HuH-7 (cell line): ENCODE data around the gene PRKG2.
A peak's percentile ranks its signal among the peaks of the same experiment; 100 is the strongest.

Source experiments
- DNase-seq: peaks from one replicate; pipeline ENCODE4 v3.0.0; 2011; ENCODE audit warnings: low spot score

PRKG2 gene

DNA sequence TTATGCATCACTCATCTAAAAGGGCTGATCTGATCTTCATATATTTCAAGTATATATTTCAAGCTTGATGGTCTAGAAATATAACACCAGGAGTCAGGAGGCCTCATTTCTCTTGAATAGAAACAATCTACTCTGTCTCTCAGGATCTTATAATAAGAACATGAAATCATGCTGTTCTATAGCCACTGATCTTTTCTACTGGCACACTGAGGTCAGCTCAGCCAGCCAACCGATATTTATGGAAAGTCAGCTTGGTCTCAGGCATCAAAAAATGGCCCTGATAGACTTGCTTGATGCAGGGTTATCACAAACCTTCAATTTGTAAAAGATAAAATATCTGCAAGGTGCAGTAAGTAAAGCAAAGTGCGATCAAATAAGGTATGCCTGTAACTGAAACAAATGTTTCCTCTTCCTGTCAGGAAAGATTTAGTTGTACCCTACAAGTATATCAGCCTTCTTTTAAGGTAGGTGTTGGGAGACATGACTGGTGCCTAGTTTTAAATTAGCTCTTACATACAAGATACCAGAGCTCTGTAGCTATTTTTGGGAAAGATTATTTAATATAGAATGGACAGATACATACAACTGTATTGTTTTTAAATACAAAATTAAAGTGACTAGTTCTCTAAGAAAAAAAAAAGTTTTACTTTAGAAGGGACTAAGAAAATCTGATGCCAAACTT, 121.2 kb downstream of the PRKG2 start:
- no peak for DNase-seq

DNA sequence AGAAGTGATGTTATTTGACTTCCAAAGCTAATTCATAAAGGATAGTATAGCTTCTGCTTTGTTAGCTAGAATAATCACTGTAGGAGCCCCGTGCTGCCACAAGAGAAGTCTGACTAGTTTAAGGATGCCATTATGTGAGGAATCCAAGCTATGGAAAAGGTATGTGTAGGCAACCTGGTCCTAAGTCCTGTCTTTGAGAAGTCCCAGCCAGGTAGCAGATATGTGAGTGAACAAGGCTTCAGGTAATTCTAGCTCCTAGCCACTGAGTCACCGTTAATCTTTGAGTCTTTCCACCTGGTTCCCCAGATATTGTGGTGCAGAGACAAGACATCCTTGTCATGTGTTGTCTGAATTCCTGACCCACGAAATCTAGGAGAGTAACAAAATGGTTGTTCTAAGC, 129.0 kb downstream of the PRKG2 start:
- DNase-seq, result no peak

DNA sequence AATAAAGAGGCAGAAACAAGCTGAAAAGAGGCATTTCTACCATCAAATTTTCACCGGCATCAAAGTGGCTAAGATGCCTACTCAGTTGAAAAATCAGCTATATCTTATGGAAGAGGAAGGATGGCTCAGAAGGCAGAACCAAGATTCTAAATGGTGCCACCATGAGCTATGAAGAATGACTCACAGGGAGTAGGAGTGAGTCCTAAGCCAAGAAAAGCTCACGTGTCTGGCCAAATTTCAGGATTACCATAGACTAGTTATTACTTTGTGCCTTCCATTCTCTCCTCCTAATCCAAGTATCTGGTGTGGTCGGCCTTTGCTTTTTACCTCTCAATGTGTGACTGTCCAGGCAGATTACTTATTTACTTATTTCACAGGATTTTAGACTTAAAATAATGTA, 129.7 kb downstream of the PRKG2 start:
- DNase-seq, result no peak

DNA sequence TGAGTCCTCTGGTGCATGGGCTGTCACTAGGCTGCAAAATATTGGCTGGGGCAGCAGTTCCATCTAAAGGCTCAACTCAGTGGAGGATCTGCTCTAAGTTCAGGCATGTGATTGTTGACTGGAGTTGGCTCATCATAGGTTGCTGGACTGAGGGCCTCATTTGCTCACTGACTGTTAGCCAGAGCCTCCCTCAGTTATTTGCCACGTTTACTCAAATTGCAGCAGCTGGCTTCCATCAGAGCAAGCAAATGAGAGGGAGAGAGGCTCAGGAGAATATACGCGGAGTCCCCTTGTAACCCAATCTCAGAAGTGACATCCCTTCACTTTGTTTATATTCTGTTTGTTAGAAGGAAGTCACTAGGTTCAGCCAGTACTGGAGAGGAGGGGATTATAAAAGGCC, 130.4 kb downstream of the PRKG2 start:
- DNase-seq, result no peak

DNA sequence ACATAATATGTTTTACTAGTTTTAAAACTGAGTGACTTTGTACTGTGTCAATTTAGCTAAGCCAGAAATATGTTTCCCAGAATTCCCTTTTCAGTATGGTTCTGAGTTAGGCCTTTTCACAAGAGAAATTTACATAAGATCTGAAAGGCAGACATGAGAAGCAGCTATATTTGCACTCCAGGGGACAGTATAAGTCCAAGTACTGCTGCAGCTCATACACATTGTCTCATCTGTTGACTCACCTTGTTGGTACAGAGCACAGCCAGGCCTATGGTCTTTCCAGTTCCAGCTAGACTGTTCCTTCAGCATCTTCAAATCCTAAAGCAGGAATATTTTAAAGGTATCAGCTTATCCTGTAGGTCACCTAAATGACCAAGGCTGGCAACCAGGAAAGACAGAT, 131.0 kb downstream of the PRKG2 start:
- no peak for DNase-seq

DNA sequence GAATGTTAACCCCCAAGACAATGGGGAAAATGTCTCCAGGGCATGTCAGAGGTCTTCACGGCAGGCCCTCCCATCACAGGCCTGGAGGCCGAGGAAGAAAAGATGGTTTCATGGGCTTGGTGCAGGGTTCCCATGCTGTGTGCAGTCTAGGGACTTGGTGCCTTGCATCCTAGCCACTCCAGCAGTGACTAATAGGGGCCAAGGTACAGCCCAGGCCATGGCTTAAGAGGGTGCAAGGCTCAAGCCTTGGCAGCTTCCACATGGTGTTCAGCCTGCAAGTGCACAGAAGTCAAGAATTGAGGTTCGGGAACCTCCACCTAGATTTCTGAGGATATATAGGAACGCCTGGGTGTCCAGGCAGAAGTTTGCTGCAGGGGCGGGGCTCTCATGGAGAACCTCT, 133.9 kb downstream of the PRKG2 start:
- no peak for DNase-seq

DNA sequence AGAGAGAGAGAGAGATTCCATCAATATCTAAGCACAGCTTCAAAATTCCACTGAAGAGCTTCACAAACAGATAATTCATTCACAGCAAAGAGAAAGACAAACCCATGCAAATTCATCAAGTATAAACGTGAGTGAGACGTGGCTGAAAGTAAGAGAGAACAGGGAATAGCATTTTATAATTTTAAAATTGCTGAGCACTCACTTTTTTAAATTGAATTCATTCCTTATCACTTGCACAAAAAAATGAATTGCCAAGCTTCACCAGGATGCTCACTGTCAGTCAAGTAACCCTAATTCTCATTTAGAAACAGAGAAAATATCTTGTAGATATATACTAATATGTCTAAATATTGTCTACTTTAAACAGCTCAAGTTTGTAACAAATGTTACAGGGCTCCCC, 144.0 kb downstream of the PRKG2 start:
- DNase-seq, result no peak

DNA sequence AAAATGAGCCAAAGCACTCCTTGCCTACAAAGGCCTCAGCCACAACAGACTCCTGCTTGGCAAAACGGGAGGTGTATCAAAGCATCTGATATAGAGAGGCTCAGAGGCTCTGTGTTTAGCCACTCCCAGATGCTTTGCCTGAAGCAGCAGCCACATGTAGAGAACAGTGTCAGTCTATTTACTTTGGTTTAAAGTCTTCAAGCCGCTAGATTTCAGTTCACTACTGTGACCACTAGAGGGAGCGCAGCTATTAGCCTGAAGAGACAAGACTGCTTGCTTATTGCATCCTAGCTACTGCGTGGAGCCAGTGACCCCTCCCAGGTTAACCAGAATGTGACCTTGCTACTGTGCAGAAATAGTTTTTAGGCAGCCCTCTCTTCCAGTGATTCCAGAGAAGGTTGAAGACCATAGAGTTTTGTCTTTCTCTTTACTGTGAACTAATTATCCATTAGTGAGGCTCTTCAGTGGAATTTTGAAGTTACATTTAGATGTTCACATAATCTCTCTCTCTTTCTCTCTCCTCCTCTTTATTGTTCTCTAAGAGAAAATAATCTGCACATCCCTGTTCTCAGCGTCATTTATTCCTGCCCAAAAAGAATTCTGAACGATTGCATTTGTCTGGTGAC, 145.2 kb downstream of the PRKG2 start:
- DNase-seq, result peak; percentile 10

DNA sequence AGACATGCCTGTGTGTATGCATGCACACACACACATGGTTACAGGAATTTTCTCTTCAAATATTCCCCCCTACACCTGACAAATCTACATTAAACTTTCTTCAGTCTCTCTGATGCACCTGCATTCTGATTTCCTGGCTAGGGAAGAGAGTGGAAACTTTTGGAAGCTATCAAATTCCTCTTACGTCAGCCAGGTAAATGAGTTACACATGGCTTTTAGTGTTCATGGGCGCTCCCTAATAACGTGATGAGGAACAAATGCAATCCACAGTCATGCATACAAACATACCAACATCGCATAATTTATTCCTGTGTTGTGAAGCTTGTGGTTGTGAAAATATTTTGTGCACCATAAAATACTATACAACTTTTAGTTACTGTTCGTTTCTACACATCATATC, 149.6 kb downstream of the PRKG2 start:
- DNase-seq, result no peak

DNA sequence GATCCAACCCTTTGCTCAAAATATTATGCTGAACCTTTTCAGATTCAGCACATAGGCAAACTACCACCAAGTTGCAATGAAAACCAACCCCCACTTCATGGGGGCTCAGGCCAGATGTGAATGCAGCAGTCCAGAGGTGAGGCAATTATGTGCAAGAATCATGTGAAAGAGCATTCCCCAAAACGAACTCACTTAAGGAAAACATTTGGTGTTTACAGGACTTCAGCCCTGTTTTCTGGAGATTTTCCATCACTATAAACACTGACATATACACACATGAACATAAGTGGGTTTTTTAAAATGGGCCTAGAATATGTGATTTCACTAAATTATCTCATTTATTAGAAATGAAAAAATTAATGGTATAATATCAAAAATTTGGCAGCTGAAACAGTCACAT, 153.0 kb downstream of the PRKG2 start:
- DNase-seq, result no peak

DNA sequence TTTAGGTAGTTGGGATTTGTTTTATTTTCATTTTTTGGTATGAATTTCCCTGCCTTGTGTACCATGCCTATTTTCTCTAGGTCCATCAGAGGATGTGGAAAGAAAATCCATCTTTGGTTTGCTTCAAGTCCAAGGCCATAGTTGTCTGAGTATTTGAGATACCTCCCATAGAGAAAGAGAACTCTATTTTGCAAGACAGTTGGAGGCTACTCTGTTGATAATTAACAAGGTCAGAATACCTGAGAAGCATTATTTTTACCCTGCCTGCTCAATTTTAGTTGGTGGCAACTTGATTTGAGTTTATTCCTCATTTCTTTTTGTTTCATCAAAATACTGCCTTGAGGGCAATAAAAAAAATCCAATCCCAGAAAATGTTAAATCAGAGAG, 153.7 kb downstream of the PRKG2 start:
- DNase-seq, result no peak

DNA sequence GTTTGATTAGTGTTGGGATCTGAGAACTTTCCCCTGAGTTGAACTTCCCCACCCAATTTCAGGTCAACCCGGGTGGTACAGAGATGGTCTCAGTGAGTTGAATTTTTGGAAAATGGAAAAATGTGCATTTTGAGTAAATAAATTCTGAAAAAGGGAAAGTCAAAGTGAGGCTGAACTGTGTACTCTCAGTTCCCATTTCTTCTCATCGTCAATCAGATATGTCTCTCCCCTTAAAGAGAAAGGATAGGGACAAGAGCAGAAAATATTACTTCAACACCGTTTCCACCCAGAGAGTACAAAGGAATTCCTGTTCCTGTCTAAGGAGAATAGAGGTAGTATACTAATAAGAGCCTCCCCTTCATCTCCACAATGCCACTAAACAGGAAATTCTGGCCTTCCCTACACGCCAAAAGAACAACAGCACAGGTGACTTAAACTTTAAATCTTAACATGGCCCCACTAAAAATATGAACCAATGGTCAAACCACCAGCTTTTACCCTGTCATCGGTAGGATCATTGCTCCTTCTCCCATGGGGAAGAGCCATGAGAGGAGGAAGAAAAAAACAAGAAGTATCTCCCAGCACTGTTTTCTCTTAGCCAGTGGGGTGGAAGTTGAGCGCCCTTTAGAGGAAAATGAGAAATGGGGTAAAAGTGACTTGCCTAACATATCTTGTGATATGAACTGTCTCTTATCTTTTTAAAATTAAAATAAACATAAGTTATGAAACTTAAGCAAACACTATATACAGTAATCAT, 154.3 kb downstream of the PRKG2 start:
- DNase-seq, result no peak

DNA sequence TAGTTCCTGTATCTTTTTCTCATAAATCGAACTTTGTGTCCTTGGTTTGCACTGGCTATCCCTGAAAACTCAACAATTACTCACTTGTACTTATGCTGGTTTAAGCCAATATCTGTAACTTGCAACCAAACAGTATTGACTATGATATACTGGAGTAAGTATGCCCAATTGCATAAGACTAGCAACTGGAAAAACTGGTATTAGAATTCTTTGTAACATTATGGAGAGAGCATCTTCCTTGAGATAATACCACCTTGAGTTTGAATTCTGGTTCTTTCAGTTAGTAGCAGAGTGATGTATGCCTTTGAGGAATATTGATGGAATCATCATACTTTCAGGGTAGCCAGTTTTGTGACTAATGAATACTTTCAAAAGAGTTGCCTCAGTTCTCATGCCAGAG, 156.4 kb downstream of the PRKG2 start:
- DNase-seq, result no peak

DNA sequence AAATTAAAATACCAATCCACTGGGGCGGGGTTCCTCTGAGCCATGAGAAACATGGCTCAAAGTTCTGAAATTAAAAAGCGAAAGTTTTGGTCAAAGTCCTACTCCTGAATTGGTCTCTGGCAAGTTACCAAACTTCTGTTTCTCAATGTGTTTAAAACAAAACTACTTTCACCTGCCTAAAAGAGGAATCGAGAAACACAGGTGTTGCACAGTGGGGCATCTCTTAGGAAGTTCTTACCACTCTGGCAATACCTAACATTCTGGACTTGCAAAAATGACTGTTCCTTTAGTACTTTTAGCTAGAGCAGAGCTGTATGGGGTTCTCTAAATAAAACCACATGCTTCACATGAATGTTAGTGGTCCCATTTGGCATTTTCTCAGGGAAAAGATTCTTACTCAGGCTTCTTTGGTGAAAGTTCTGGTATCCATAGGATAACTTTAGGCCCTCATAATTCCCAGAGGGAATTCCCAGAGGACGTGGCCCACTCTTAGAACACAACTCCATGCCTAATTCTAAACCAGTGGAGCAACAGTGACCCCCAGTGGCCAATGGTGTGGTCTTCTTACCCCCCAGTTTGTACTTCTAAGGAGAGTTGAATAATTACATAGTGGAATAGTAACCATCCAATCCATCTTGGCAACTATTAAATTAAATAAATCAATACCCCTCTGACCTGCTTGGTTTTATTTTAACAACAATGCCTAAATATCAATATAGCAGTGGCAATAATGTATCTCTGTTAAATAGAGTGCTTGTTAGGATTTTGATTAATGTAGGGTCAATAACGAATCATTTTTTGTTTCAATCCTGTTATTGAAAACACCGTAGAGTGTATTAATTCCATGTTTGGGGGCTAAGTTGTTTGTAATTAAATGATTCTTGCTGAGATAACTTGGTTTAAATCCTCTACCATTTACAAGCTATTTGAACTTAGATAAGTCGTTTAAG, 162.6 kb downstream of the PRKG2 start:
- no peak for DNase-seq

DNA sequence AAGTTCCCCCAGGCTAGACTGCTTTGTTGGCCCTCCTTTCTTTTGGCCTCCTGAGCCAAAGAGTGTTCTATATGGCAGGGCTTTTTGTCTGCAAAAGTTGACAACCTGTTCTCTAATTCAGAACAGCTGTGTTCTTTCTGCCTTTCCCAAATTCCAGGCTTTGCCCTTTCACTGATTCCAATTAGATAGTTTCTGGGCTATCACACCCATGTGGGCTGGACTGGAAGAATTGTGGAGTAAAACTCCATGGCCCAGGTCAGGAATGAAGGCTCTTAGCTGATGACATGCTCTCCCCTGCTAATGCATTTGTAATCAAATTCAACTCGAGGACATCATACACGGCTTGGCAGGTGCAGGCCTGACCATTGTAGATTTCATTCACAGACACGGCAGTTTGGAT, 165.1 kb downstream of the PRKG2 start:
- DNase-seq, result no peak

DNA sequence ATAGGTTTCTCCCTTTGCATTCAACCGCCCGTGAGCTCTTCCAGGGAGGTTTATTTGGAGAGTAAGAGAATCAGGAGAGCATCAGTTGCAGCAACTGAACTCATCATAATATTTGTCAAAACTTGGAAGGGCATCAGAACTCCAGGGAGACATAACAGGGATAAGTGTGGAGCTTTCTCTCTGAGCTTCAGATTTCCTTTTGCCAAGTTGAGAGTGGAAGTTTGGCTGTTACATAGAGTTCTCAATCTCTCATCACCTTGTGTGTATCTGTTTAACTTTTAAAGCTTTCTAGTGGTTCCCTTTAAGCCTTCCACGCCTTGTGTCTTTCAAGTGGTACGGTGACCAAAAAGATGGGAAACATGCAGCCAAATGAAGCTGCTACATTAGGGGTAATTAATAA, 165.7 kb downstream of the PRKG2 start:
- no peak for DNase-seq

DNA sequence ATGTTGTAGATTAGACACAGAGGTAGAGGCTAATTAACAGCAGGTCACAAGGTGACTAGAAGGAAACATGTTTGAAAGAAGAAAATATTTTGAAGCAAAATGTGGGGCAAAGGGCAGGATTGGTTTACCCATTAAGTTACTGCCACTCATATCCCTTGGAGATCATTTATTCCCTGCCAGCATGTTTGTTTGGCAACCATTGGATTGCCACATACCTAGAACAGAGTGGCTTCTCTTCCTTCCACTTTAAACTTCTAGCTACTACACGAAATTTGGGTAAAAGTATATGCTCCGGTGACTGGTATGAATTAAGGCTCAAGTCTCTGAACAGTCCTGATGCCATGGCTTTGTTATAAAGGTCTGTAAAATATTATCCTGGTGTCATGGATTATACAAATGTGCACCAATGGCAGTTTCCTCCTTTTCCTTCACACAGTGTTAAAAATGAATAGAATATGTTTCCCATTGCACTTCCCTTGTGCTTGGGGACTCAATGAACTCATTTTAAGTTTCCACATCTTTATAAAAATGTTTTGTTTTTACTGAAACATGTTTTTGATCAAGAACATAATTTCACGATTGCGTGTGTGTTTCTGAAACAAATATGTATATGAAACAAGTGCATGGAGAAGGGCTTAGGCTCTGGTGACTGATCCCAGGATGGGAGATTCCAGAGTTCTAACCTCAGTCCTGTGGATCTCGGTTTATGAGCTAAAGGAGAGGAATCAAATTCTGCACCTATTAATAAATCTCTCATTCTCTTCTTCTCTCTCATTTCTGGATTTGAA, 172.2 kb downstream of the PRKG2 start:
- no peak for DNase-seq

DNA sequence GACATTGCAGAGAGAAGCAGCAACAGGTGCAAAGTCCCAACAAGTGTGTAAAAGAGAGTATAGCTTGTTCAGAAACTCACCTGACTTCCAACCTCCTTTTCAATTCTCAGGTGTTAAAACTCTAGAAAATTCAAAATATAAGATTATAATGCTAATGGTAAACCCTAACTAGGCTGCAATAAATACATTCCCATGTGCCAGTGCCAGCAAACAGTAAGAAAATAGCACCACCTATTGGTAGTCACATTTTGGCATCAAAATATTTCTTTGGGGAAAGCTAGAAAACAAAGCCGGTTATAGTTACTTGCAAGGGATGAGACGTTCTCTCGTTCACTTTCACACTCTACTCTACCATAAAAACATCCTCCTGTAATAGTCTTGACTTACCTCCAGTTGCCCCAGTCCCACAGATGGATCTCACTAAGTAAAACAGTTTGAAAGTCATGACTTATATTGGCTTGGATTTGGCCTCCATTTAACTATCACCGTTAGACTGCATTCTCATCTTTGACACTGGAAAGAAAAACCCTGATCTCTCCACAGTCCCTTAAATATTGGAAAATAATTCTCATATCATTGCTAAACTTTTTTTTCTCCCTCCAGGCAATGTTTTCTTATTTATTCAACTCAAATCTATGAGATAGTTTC, 174.9 kb downstream of the PRKG2 start:
- DNase-seq, result peak; percentile 20

DNA sequence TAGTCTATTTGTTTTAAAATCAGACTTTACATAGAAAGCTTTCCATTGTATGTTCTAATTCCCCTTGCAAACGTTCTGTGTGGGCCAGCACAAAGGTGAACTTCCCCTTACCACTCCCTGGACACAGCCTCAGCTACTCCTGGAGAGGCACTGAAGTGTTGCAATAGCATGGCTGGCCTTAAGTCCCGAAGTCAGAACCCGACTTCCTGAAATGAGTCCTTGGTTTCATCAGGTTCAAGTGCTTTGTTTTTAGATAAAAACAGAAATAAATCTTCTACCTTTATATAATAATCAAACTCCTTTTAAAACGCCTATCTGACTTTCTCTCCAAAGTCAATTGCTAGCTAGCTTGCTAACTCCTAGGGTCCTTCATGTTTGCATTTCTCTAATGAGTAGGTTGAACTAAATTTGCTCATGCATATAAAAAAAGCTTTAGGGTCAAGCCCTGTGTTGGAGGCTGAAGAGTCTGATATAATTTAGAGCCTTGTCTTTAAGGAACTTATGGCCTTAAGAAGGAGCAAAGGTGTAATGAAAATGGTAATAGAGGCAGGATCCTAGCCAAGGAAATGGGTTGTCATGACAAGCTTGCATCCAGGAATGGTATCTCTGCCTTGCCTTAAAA, 175.6 kb downstream of the PRKG2 start:
- no peak for DNase-seq

DNA sequence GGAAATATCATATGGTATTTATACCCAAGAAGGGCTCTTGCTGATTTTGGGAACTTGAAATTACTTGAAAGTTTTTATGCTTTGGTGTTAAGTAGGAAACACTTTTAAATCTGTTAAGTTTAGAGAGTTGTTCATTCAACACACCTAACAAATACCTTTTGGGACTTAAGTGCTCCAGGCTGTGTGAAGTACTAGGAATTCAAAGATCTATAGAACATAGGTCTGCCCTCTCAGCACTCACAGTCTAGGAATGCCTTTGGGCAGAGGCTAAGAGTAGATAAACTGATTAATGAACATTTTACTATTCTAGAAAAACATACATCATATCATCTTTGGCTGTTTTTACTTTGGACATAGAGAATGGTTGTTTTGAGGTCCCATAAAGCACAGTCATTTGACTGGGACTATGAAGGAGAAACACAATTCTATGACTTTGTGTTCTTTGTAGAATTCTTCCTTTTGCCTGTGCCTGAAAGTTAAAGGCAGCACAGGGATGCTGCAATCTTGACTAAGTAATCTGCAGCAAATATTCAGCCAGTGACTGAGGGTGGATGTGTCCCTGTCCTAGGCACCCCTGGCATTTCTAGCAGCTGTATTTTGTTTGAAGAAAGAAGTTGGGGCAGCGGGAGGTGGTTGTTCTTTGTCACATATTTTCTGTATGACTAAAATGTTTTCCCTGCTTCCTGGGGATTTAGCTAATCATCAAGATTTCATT, 176.2 kb downstream of the PRKG2 start:
- no peak for DNase-seq
